ENCODE results near the gene MARCHF2. TPM values are rescaled to one million over a fixed set of nuclear protein-coding genes. Genes with fewer than 3 reads are reported as not detected.

MARCHF2 gene
- total RNA-seq, 1 donor from 2014 or later = 146 TPM

GRCh38 chr19:8457209-8457608, 44.1 kb downstream of the MARCHF2 start:
- peaks cover 93% of the 10 kb centered on the region for H3K4me1 ChIP-seq
- DNase-seq (ENCODE audit: extremely low spot score in 2 of 2) = no peak
- H3K9me3 ChIP-seq = no peaks in the 10 kb centered on the region
- peaks cover 0 to 15% of the 10 kb centered on the region in 2 donors for H3K36me3 ChIP-seq
- TF ChIP-seq POLR2AphosphoS5 (IDR thresholded peaks at IDR 0.05; ENCODE audit: insufficient read depth in 1 of 2, low read depth in 1 of 2) (no peak), CTCF (IDR thresholded peaks at IDR 0.05) (no peak), POLR2A (IDR thresholded peaks at IDR 0.05) (no peak)
- H3K4me3 ChIP-seq = no peak overlapping the region
- intact Hi-C loops (cut with DNase I) = no loop called here
- no peak overlapping the region for H3K27ac ChIP-seq
- H3K27me3 ChIP-seq = no peaks in the 10 kb centered on the region

GRCh38 chr19:8457827-8458226, 44.7 kb downstream of the MARCHF2 start:
- DNase-seq (ENCODE audit: extremely low spot score in 2 of 2) = no peak
- H3K4me3 ChIP-seq = no peak overlapping the region
- H3K27ac ChIP-seq = no peak overlapping the region
- H3K4me1 ChIP-seq = peaks cover 88% of the 10 kb centered on the region
- intact Hi-C loops (cut with DNase I) = no loop called here
- TF ChIP-seq POLR2AphosphoS5 (IDR thresholded peaks at IDR 0.05; ENCODE audit: insufficient read depth in 1 of 2, low read depth in 1 of 2) = no peak
- no peaks in the 10 kb centered on the region for H3K27me3 ChIP-seq
- no peaks in the 10 kb centered on the region for H3K9me3 ChIP-seq
- H3K36me3 ChIP-seq = peaks cover 0 to 15% of the 10 kb centered on the region in 2 donors

- no peaks in the 10 kb centered on the region for H3K9me3 ChIP-seq
- TF ChIP-seq POLR2AphosphoS5 (IDR thresholded peaks at IDR 0.05; ENCODE audit: insufficient read depth in 1 of 2, low read depth in 1 of 2) (no peak), CTCF (IDR thresholded peaks at IDR 0.05) (no peak), POLR2A (IDR thresholded peaks at IDR 0.05) (no peak)
- H3K4me1 ChIP-seq = peaks cover 82% of the 10 kb centered on the region
- H3K36me3 ChIP-seq = peaks cover 0 to 15% of the 10 kb centered on the region in 2 donors
- H3K4me3 ChIP-seq = no peak overlapping the region
- DNase-seq (ENCODE audit: extremely low spot score in 2 of 2) = no peak
- no peak overlapping the region for H3K27ac ChIP-seq
- intact Hi-C loops (cut with DNase I) = no loop called here
- H3K27me3 ChIP-seq = no peaks in the 10 kb centered on the region
Measured at GRCh38 chr19:8458380-8458779, 45.3 kb downstream of the MARCHF2 start.

GRCh38 chr19:8459095-8459494, 46.0 kb downstream of the MARCHF2 start:
- intact Hi-C loops (cut with DNase I) = no loop called here
- DNase-seq (ENCODE audit: extremely low spot score in 2 of 2) = no peak
- H3K9me3 ChIP-seq = no peaks in the 10 kb centered on the region
- peaks cover 75% of the 10 kb centered on the region for H3K4me1 ChIP-seq
- peak overlapping the region; percentile 26 for H3K27ac ChIP-seq
- H3K27me3 ChIP-seq = no peaks in the 10 kb centered on the region
- H3K36me3 ChIP-seq = peaks cover 0 to 20% of the 10 kb centered on the region in 2 donors
- H3K4me3 ChIP-seq = no peak overlapping the region
- no peak for TF ChIP-seq POLR2A (IDR thresholded peaks at IDR 0.05)

GRCh38 chr19:8459520-8460270, 46.6 kb downstream of the MARCHF2 start:
- no peaks in the 10 kb centered on the region for H3K9me3 ChIP-seq
- no peak for DNase-seq (ENCODE audit: extremely low spot score in 2 of 2)
- TF ChIP-seq CTCF (IDR thresholded peaks at IDR 0.05) (no peak), POLR2A (IDR thresholded peaks at IDR 0.05) (no peak), POLR2AphosphoS5 (IDR thresholded peaks at IDR 0.05; ENCODE audit: insufficient read depth in 1 of 2, low read depth in 1 of 2) (no peak)
- H3K36me3 ChIP-seq = peaks cover 0 to 26% of the 10 kb centered on the region in 2 donors
- peaks cover 69% of the 10 kb centered on the region for H3K4me1 ChIP-seq
- peak overlapping the region; percentile 26 for H3K27ac ChIP-seq
- intact Hi-C loops (cut with DNase I) = no loop called here
- no peak overlapping the region for H3K4me3 ChIP-seq
- H3K27me3 ChIP-seq = no peaks in the 10 kb centered on the region

Data from vagina (tissue), 2 donors.